BJ (cell line): ENCODE results near the gene OR51V1. TPM values are rescaled to one million over a fixed set of nuclear protein-coding genes. Genes with fewer than 3 reads are reported as not detected.
"Not testable (repeated sequence)": the region's sequence is repeated elsewhere in the genome, so short reads cannot be mapped to it uniquely, and the experiment has no call there.

Source experiments
- CTCF ChIA-PET: fragments of 350-600 bp; formaldehyde crosslinking; extraction: SDS; loops from one replicate; lab custom pipeline; 2021; ENCODE audit warnings: antibody characterized with exemption, inconsistent platforms; lab: Yijun Ruan, JAX
- POLR2A ChIA-PET: fragments of 300-600 bp; sonication (Branson Sonifier 250); formaldehyde crosslinking; extraction: SDS; loops from one replicate; lab custom pipeline; 2021; ENCODE audit warnings: antibody characterized with exemption; lab: Charles Lee
- DNase-seq: peaks from one replicate; pipeline ENCODE4 v3.0.0-alpha.2; 2011; ENCODE audit warnings: low read depth
- H3K27me3 ChIP-seq: 2 replicates; pipeline ENCODE4 v1.6.0; 2011; ENCODE audit warnings: low read length; ENCODE audit not compliant: control insufficient read depth, insufficient read depth
- H3K36me3 ChIP-seq: 2 replicates; pipeline ENCODE4 v1.5.1; 2011; ENCODE audit warnings: low read length; ENCODE audit not compliant: control insufficient read depth, insufficient read depth
- H3K4me3 ChIP-seq: 2 replicates; pipeline ENCODE4 v1.5.1; 2011; ENCODE audit warnings: low read depth, mild to moderate bottlenecking, control low read depth, low read length
- polyA minus RNA-seq: library from RNA; depleted of rRNA, polyadenylated mRNA; stranded (reverse); fragments of >200 nt; gene quantifications from 2 replicates; pipeline ENCODE4 v1.2.3, GENCODE V29; 2011; rRNA and poly(A)+ RNA removed
- polyA plus RNA-seq: library from polyadenylated mRNA; depleted of rRNA; stranded (reverse); fragments of >200 nt; gene quantifications from 2 replicates; pipeline ENCODE4 v1.2.3, GENCODE V29; 2011; rRNA removed
- TF ChIP-seq, protein P1 (sequence below): IDR thresholded peaks from 2 replicates; pipeline ENCODE4 v1.5.1; 2011; ENCODE audit warnings: low read depth, mild to moderate bottlenecking, control low read depth, inconsistent platforms, low read length, moderate library complexity; ENCODE audit not compliant: insufficient read depth

OR51V1 gene, protein sequence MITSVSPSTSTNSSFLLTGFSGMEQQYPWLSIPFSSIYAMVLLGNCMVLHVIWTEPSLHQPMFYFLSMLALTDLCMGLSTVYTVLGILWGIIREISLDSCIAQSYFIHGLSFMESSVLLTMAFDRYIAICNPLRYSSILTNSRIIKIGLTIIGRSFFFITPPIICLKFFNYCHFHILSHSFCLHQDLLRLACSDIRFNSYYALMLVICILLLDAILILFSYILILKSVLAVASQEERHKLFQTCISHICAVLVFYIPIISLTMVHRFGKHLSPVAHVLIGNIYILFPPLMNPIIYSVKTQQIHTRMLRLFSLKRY
- not detected in 2 replicates for polyA plus RNA-seq
- not detected in 2 replicates for polyA minus RNA-seq

GRCh38 chr11:5200582-5200981, at the start of gene OR51V1:
OR51V1 (minus strand) TSS chr11:5200682; CDS start chr11:5200682, 0 bp downstream.
- Histone ChIP-seq H3K36me3 (no peaks in the 10 kb centered on the region), H3K27me3 (no peaks in the 10 kb centered on the region), H3K4me3 (no peak within 1 kb of the TSS)
- ChIA-PET CTCF (interaction anchor here (2.4 to 4.5 kb wide), 2 partner anchors 170 to 179 kb away, joined by 9 to 22 read pairs; no protein-coding TSS in a partner anchor), POLR2A (no interaction called here)
- TF ChIP-seq, protein P1, sequence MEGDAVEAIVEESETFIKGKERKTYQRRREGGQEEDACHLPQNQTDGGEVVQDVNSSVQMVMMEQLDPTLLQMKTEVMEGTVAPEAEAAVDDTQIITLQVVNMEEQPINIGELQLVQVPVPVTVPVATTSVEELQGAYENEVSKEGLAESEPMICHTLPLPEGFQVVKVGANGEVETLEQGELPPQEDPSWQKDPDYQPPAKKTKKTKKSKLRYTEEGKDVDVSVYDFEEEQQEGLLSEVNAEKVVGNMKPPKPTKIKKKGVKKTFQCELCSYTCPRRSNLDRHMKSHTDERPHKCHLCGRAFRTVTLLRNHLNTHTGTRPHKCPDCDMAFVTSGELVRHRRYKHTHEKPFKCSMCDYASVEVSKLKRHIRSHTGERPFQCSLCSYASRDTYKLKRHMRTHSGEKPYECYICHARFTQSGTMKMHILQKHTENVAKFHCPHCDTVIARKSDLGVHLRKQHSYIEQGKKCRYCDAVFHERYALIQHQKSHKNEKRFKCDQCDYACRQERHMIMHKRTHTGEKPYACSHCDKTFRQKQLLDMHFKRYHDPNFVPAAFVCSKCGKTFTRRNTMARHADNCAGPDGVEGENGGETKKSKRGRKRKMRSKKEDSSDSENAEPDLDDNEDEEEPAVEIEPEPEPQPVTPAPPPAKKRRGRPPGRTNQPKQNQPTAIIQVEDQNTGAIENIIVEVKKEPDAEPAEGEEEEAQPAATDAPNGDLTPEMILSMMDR = no peak
- no peak for DNase-seq

GRCh38 chr11:5249807-5250396, 49.4 kb upstream of the OR51V1 start, which contains the start of gene HBG1:
HBG1 (minus strand) TSS chr11:5249857; CDS start chr11:5249804, 53 bp downstream.
- H3K4me3 ChIP-seq, H3K27me3 ChIP-seq, H3K36me3 ChIP-seq, DNase-seq, CTCF ChIA-PET: not testable (repeated sequence)
- POLR2A ChIA-PET = interaction anchor here (0.6 kb wide), 1 partner anchor 9 kb away, joined by 3 read pairs; no protein-coding TSS in a partner anchor

- H3K4me3 ChIP-seq, POLR2A ChIA-PET, DNase-seq, H3K36me3 ChIP-seq, H3K27me3 ChIP-seq: not testable (repeated sequence)
- CTCF ChIA-PET = interaction anchor here (1.4 kb wide), 1 partner anchor 10 kb away, joined by 3 read pairs; no protein-coding TSS in a partner anchor
These were observed 48.0 kb upstream of the OR51V1 start for GRCh38 chr11:5248498-5248897.

DNA sequence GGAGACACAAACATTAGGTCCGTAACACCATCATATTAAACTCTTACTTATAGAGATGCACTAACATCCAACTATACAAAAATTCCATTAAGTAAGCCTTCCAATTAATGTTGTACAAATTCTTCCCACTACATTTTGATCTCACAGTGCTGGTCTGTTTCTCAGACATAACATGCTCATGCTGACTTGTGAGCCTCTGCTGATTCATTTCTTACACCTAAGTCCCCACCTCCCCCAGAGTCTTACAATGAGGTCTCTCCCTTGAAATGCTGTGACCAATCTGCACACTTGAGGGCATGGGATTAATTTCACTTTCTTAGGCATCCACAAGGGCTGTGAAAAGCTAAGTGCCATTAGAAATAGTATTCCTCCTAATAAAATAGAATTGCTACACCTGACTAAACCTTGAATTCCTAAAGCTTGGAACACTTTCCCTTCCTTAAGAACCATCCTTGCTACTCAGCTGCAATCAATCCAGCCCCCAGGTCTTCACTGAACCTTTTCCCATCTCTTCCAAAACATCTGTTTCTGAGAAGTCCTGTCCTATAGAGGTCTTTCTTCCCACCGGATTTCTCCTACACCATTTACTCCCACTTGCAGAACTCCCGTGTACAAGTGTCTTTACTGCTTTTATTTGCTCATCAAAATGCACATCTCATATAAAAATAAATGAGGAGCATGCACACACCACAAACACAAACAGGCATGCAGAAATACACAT, 47.1 kb upstream of the OR51V1 start:
- no peak for DNase-seq
- Histone ChIP-seq H3K4me3 (no peak overlapping the region), H3K36me3 (no peaks in the 10 kb centered on the region), H3K27me3 (no peaks in the 10 kb centered on the region)
- TF ChIP-seq, protein P1 = no peak
- POLR2A ChIA-PET = no interaction called here
- CTCF ChIA-PET = interaction anchor here (1.4 kb wide), 1 partner anchor 9 kb away, joined by 3 read pairs; no protein-coding TSS in a partner anchor

- POLR2A ChIA-PET = no interaction called here
- TF ChIP-seq, protein P1 = no peak
- no peak overlapping the region for H3K4me3 ChIP-seq
These were observed 46.4 kb upstream of the OR51V1 start for GRCh38 chr11:5246772-5247471.

More at GRCh38 chr11:5246772-5247471, 46.4 kb upstream of the OR51V1 start:
- no peaks in the 10 kb centered on the region for H3K36me3 ChIP-seq
- CTCF ChIA-PET = interaction anchor here (1.4 kb wide), 1 partner anchor 8 kb away, joined by 3 read pairs; no protein-coding TSS in a partner anchor
- no peak for DNase-seq
- no peaks in the 10 kb centered on the region for H3K27me3 ChIP-seq
